HG02798 (cell line): ENCODE data around the gene CALML5.

ENCODE experiments used
- ATAC-seq: cut with Tn5 transposase; IDR thresholded peaks from one replicate; pipeline ENCODE4 v1.9.1; 2021; ENCODE audit warnings: mild to moderate bottlenecking; ENCODE audit not compliant: unreplicated experiment, poor library complexity

CALML5 gene, protein sequence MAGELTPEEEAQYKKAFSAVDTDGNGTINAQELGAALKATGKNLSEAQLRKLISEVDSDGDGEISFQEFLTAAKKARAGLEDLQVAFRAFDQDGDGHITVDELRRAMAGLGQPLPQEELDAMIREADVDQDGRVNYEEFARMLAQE

GRCh38 chr10:5499493-5500140 is at the start of gene CALML5:
Gene CALML5, minus strand, starts transcription at chr10:5499570. Its CDS starts 132 bp downstream, at chr10:5499438.
- no peak for ATAC-seq

- ATAC-seq: no peak
These were observed 48.7 kb upstream of the CALML5 start for GRCh38 chr10:5547931-5548660.

DNA sequence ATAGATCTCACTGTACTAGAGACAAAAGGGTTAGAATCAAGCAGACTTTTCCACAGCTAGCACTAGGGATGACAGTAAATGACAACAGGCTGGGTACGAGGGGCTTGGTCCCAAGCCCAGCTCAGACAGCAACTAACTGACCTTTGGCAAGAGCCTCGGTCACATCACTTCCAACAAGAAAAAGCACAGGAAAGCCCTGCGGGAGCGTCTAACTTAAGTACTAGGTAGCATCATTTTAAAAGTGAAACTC is 48.2 kb upstream of the CALML5 start:
- no peak for ATAC-seq

DNA sequence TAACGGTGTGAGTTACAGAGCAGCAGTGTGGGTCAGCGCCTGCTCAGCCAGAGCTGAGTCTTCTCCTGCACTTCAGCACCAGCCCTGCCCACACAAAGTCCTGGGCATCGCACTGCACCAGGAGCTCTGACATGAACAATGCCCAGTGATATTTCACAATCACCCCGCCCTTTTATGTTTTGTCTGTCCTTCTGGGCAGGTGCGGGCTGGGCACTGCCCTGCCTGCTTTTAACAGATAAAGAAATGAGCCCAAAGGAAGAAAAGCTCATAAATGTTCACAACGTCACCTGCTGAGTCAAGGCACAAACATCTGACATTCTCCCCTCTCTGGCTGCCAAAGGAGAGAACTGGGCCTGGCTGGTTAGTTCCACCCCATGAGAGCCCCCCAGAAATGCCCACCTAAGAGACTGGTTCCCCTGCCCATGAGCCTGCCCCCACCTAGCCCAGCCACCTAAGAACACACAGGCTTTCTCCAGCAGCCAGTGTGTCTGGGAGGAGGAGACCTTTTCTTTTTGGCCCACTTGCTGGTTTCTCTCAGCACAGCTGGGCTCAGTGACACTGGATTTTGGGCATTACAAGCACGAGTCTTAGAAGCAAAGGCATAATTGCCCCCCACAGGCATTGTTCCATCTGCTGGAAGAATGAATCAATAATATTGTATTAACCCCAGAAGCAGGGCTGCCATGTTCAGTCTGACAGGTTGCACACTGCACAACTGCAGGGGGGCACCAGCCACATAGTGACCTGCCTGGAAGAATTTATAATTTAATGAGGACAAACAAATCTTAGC is 47.7 kb upstream of the CALML5 start:
- no peak for ATAC-seq

DNA sequence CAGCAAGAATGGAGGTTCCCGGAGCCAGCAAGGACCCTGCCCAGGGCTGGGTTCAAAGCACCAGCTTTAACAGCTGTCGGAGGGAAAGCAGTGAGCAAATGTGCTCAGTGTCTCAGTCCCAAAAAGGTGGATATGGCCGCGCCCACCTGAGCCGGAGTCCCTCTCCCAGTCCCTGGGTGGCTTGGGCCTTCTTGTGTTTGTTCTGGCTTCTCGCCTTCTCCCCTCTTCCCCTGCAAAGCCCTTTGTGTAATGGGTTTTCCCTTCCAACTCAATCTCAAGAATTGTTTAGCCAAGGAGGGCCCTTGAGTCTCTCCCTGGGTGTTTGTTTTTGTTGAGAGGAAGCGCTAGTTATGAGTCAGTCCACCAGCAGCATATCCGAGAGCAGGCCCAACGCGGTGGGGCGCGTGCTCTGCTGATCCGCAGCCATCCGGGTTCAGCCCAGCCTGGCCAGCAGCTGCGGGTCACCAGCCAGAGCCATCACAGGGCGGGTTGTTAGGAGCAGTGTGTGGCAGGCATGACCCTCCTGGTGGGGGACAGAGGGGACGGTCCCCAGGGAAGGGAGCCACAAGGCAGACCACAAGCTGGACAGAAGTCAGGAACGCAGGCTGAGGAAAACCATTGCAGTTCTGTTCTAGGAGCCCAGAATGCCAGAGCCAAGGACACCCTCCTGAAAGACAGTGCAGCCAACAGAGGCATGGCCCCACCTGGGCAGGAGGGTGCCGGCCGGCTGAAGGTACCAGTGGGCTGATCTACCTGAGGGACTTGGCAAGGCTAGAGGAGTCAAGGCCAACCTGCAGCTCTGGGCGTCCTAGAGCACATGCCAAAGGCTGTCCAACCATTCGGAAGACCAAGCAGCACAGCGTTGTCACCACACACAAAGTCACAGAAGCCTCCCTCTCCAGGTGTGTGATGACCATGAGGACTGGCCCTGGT is 46.7 kb upstream of the CALML5 start:
- ATAC-seq: no peak

- no peak for ATAC-seq
These were observed 46.0 kb upstream of the CALML5 start for GRCh38 chr10:5545426-5545777.

DNA sequence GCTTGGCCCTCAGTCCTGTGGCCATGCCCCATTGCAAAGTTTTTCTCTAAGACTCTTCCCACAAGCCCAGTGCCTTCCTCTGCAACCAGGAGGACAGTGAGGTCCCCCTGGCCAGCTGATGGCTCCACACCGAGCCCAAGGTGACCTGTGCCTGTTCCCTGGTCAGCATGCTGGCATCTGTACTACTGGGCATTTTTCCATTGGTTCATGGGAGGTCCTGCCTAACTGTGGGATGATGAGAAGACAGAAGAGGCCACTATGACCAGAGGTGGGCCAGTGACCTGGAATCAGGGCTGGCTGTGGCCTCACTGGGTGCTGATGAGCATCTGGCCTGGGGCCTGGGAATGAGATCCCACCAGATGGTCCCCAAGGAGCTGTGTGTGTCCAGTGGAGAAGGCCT is 45.6 kb upstream of the CALML5 start:
- ATAC-seq: no peak

DNA sequence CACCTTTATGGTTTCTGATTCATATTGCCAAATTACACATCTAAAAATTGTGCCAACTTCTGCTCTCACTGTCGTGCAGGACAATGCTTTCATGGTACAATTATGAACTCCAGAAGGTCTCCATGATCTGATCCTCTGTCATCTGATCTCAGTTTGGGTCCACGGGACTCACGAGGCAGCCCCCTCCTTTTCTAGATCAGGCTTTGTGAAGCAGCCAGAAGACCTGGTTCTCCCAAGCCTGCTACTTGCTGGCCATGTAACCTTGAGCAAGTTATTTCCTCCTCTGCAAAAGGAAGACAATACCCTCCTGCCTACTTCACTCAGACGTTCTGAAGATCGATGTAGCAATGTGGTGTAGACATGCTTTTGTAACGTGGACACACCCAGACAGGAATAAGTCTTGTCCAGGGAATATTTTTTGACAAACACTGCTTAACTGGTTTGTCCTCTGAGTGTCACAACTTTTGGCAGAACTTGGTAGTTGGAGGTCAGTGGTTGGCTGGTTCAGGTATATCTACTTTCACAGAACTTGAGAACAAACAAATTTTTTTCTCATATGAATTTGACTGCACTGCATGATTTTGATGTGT is 44.9 kb upstream of the CALML5 start:
- ATAC-seq: no peak

- ATAC-seq: no peak
These were observed 44.3 kb upstream of the CALML5 start for GRCh38 chr10:5543623-5544022.

GRCh38 chr10:5542100-5542499 is 42.7 kb upstream of the CALML5 start:
- ATAC-seq: no peak

DNA sequence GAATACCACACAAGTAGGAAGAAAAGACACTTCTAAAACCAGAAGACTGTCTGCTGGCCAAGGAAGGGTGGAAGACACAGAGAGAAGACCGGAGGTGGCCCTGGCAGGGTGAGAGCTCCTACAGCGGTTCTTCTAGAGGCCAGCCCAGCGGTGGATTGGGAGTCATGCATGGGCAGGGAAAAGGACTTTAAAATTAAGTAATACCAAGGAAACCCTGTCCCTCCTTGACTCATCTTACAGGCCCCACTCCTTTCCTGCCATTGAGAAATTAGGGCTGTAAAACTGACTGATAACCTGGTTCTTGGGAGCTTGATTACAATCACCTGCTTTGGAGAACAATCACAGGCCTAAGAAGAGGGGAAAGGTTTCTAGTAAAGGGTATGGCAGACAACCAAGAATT is 41.5 kb upstream of the CALML5 start:
- ATAC-seq: no peak

DNA sequence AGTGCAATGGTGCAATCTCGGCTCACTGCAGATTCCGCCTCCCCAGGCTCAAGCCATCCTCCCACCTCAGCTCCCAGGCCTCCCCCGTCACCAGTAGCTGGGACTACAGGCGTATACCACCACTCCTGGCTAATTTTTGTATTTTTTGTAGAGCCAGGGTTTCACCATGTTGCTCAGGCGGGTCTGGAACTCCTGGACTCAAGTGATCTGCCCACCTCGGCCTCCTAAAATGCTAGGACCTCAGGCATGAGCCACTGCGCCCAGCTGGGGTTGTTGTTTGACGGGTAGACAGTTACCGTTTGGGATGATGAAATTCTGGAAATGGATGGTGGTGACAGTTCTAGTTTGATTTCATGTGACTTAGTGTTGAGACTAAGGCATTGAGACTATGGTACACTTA is 40.7 kb upstream of the CALML5 start:
- ATAC-seq: no peak

- no peak for ATAC-seq
These were observed 39.7 kb upstream of the CALML5 start for GRCh38 chr10:5538892-5539651.

DNA sequence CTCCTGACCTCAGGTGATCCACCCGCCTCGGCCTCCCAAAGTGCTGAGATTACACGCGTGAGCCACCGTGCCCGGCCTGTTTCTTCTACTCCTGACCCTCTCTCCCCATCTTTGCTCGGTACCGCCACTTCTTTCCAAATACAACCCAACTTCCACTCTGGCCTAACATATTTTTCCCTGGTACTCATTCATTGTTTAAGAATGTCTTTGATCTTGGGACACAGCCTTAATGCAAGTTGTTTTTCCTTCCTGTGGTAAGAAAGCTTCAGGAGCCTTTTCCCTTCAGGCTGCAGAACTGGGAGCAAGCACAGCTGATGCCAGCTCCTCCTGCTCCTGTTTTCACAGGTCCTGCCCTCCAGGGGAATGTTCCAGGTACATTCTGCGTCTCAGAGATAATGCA is 39.1 kb upstream of the CALML5 start:
- no peak for ATAC-seq

- no peak for ATAC-seq
These were observed 38.3 kb upstream of the CALML5 start for GRCh38 chr10:5537684-5538083.

DNA sequence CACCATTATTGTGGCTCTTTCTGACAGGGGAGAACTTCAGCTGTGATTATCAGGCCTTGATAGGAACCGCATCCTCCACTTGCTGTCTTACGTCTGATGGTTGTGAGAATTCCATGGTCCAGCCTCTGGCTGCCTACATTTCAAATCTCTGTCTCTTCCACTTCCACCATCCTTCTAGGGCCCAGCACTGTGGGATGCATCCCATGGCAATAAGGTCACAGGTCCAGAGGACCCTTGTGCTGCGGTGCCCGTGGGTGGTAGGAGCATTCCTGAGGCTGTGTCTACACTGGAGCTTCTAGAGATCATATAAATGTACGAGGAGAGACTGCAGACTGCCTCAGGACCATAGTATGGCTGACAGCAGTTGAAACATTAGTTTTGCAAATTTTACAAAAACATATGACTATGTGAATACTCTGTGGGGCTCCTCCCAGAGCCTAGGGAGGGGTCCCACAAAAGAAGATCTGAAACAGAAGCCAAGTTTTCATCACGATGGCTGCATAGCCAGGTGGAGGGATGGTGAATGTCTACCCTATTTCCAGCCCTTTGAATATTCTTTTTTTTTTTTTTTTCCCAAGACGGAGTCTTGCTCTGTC is 37.2 kb upstream of the CALML5 start:
- no peak for ATAC-seq

GRCh38 chr10:5534880-5535856 is 35.8 kb upstream of the CALML5 start:
- no peak for ATAC-seq
